HG03159 (cell line): Measurements from ENCODE around the gene IGF2BP3.
"Not testable (repeated sequence)": the region's sequence is repeated elsewhere in the genome, so short reads cannot be mapped to it uniquely, and the experiment has no call there.

Experiments
- ATAC-seq: cut with Tn5 transposase; IDR thresholded peaks from one replicate; pipeline ENCODE4 v1.9.1; 2021; ENCODE audit warnings: mild to moderate bottlenecking, moderate library complexity; ENCODE audit not compliant: unreplicated experiment

Gene IGF2BP3

DNA sequence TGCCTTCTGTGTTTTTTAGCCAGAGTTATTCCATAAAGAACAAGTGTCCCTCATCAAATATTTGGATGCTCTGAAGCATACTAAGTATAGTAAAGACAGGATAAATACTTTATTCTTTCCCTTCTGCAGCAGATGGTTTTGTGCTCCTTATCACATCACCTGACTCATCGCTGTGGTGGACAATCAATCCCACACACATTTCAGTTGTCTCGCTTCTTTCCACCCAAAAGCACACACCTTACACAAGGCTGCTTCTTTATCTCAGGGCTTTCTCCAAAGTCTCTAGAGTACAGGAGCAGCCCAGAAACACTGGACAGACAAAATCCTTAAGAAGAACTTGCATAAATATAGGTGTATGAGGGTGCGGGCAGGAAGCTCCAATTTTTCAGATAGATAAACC, 43.4 kb downstream of the IGF2BP3 start:
- no peak for ATAC-seq

DNA sequence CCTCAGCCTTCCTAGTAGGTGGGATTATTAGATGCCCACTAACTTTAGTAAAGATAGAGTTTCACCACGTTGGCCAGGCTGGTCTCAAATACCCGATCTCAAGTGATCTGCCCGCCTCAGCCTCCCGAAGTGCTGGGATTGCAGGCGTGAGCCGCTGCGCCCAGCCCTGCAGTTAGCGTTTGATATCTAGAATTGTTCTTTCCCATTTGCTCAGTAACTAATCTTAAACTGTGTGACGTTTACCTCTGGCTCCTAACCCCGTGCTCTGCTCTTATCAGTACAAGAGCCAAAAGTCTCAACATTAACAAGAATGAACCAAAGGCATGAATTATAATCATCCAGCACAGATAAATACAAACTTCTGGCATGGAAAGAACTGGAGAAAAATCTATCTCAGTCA, 47.4 kb downstream of the IGF2BP3 start:
- no peak for ATAC-seq

DNA sequence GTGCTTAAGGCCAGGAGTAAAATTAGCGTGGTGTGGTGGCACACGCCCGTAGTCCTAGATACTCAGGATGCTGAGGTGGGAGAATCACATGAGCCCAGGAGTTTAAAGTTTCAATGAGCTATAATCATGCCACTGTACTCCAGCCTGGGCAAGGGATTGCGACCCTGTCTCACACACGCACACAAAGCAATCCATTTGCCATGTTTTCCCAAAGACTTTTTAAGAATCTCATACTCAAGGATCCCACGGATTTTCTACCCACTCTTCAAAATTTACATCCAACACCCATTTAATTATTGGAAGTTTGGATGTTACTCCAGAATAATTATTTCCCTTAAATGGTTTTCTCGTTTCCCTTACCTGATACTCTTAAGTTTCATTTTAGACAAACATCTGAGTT, 47.9 kb downstream of the IGF2BP3 start:
- ATAC-seq: no peak

DNA sequence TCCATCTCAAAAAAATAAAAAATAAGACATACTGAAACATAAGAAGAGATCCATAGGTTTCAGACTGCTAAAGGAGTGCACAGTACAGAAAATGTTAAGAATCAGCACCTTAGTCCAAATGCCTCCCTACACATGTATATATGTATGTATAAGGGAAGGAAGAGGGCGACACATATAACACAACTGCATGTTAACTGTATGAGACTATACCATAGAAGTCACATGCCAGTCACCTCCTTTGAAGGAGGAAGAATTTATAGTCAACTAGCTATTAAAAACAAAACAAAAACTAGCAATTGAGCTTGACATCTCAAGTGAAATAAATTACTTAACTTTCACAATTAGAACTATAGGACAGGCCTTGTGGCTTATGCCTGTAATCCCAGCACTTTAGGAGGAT, 50.4 kb downstream of the IGF2BP3 start:
- ATAC-seq: no peak

DNA sequence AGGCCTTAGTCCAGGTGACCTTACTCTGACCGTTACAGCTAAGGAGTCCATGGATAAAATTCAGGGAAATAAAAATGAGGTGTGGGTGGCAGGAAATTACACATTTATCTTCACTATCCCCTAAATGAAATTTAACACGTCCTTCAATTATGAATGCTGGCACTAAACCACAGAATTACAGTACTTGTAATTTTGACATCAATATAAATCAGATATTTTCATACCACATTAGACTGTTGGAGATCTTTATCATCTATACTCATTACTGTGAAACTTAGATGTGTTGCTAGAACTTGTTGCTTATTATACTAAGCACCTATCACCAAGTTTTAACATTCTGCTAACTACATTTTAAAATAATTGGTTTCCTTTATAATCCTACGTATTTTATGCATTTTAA, 51.1 kb downstream of the IGF2BP3 start:
- ATAC-seq: no peak

DNA sequence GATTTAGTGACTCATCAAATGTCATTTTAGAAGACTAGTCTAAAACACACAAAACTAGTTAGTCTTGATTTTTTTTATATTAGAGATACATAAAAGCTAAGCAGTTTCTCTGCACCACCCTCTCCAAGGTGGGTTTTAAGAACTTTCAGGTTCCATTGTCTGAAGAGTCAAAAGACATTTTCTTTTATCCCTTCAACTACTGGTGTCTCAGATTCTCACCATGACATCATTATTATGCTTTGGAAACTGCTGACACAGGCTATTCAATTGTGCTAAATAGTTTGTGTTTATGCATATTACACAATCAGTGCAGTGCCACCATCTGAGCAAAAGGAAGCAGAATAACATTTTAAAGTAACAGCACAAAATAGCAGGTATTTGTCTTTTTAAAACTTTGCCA, 52.2 kb downstream of the IGF2BP3 start:
- ATAC-seq: no peak

DNA sequence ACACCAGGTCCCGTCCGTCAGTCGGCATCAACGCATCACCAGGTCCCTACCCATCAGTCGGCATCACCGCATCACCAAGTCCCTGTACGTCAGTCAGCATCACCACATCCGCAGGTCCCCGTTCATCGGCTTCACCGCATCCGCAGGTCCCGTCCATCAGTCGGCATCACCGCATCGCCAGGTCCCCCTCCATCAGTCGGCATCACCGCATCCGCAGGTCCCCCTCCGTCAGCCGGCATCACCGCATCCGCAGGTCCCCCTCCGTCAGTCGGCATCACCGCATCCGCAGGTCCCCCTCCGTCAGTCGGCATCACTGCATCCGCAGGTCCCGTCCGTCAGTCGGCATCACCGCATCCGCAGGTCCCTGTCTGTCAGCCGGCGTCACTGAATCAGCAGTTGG, 55.1 kb downstream of the IGF2BP3 start:
- no peak for ATAC-seq

DNA sequence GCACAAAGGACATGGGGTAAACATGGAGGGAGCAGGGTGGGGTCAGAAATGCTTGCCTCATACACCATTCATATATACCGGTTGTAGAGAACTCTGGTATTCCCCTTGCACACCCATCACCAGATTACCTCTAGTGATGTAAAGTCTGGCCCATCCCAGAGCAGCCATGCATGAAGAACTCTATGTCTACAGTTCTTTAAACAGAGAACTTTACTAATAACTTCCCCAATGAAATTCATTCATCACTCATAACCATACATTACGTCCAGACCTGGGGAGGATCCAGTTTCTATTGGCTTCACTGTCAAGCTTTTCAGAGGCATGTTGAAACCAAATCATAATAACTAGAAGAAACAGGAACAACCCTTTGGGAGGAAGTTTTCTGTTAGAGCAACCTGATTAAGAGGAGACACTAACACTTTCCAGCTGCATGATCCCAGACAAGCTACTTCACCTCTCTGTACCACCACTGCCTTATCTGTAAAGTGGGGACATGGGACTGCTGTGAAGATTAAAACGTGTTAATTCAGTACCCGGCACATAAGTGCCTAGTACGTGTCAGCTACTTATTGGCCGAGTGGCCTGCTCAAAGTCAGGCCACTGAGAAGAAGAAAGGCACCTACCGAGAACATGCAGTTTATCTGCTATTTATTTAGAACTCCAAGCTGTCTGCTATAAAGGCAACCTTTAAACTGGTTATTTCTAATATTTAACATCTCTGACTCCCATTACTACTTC, 59.7 kb downstream of the IGF2BP3 start:
- ATAC-seq: peak; percentile 92

DNA sequence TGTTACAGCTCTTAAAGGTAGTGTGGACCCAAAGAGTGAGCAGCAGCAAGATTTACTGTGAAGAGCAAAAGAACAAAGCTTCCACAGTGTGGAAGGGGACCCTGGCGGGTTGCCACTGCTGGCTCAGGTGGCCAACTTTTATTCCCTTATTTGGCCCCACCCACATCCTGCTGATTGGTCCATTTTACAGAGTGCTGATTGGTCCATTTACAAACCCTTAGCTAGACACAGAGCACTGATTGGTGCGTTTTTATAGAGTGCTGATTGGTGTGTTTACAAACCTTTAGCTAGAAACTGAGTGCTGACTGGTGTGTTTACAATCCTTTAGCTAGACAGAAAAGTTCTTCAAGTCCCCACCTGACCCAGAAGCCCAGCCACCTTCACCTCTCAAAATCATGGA, 63.7 kb downstream of the IGF2BP3 start:
- not testable (repeated sequence) for ATAC-seq

DNA sequence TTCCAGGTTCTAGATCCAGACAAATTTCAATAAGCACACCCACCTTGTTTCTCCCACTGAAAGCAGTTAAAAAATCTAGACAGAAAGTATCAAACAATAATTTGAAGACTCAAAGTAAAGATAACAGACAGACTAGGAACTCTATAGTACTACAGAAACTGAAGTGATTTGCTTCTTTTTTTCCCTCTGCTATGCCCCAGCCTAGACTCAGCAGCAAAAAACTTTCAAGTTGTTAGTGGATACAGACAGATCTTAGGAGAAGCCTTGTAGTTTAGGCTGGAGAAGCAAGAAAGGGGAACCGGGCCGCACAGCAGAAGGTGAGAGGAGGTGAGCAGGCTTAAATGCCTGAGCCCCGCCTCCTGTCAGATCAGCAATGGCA, 65.1 kb downstream of the IGF2BP3 start:
- ATAC-seq: no peak

DNA sequence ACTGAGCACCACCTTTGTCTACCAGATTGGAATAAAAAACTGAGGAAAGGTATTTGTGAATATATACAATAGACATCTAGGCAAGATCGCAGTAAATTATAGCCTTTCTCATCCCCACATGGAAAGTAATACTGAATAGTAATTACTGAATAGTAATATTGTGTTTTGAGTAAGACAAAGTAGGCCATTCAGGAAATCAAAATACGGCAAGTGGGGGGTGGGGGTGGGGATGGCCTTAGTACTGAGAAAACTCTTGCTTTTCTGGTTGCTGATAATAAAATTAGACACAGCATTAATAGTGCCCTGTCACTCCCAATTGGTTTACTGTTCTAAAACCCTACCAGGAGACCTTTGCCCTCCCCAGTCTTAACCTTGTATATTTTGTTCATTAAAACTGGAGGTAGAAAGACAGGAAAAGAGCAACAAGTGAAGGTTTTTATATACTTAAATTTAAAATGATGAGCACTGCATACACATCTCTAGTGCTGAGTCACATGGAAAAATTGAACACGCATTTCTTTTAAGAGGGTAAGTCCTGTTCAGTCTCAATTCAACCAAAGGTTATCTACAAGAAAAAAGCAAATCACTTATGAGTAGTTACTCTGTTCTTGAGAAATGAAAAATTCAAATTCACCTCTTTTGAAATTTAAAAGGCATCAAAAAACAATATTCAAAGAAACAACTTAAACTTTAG, 65.6 kb downstream of the IGF2BP3 start:
- no peak for ATAC-seq

DNA sequence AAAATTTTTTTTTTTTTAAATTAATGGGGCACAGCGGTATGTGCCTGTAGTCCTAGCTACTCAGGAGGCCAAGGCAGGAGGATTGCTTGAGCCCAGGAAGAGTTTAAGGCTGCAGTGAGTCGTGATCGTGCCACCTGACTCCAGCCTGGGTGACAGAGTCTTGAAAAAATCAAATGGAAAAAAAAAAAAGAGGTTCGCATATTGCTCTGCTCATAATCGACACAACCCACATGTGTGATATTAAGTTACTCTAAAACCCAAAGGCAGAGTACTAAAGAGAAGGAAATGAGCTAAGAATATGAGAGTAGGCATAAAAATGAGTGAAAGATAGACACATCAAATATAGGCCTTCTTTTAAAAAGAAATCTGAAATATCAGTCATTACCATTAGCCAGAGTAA, 66.3 kb downstream of the IGF2BP3 start:
- no peak for ATAC-seq

DNA sequence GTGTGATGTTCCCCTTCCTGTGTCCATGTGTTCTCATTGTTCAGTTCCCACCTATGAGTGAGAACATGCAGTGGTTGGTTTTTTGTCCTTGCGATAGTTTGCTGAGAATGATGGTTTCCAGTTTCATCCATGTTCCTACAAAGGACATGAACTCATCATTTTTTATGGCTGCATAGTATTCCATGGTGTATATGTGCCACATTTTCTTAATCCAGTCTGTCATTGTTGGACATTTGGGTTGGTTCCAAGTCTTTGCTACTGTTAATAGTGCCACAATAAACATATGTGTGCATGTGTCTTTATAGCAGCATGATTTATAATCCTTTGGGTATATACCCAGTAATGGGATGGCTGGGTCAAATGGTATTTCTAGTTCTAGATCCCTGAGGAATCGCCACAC, 72.2 kb downstream of the IGF2BP3 start:
- ATAC-seq: not testable (repeated sequence)

DNA sequence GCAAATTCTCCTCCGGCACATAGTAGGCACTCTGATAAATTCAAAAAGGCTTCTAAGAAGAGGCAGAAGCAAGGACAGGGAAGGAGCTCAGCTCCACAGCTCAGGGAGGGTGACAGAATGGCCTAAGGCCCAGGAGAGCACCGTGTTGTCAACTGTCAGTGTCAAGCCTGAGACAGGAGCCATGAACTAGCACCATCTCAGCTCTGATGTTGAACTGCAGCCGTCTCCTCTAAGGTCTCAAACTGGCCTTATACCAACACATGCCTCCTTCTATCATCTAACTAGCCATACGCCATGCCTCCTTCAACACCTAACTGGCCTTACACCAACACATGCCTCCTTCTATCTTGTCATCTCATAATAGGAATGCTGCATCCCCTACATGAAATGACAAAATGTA, 73.0 kb downstream of the IGF2BP3 start:
- ATAC-seq: no peak

DNA sequence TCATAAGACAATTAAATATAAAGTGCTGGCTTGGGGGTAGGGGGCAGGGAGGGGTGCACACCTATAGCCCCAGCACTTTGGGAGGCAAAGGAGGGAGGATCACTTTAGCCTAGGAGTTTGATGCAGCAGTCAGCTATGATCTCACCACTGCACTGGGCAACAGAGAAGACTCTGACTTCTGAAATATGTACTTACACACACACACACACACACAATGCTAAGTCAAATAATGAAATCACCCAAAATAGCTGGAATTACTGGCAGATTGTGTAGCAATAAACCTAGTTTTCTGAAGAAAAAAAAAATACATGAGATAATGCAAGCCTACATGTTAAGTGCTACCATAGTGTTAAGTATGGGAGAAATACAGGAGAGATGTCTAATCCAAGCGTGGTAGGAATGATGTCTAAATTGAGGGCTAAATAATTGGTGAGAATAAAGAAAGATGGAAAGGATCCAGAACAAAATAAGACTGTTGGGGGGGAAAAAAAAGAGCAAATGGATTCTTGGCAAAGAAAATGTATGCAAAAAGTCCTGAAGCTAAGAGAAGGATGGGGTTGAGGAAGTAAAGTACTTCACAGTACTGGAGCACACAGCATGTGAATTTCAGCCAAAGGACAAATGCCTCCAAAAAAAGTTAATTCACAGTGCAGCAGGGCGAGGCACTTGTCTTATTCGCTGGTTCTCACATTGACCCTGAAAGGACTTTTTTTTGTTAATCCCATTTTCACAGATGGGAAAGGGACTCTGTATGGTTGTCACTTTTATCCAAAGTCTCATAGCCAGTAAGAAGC, 73.9 kb downstream of the IGF2BP3 start:
- ATAC-seq: no peak

DNA sequence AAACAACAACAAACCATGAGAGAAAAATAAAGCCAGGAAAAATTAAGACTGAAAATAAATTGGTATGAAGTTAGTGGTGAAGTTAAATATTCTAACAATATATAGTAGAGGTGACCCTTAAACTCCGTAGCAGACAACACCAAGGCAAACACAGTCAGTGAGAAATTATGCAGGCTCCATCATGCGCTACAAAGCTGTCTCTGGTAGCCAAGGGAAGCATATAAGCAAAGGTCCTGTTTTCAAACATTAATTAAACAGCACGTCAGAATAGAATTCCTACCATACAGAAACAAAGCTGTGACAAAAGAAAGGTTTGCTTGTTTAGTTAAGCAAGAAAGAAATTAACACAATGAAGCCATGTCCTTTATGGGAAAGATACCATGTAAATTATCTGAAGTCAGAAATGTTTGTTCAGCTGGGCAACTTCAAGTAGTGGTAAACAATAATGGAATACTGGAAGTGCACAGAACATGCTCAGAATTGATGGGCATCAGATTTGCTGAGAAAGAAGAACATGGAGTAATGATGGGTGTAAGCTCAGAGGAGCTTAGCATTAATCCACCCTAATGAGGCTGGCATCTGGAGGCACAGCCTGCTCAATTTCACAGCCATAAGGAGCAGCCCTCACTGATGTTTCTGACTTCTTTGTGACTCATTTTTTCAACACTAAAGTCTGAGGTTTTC, 75.7 kb downstream of the IGF2BP3 start:
- no peak for ATAC-seq

DNA sequence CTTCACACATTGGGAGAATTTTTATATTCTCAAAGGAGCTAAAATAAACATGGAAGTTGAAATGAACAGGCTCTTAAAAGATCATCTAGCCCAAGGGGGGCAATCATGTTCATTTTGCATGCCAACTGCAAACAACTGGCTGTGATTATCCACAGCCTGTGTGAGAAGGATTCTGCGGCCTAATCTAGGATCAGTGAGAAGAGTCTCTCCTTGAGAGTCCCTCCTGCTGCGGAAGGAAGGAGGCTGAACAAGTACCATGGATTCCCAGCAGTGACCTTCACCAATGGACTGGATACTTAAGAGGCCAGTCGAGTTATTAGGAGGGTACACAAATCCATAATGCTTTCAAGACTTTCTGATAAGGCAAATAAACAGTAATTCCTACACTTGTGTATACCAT, 76.7 kb downstream of the IGF2BP3 start:
- ATAC-seq: no peak

DNA sequence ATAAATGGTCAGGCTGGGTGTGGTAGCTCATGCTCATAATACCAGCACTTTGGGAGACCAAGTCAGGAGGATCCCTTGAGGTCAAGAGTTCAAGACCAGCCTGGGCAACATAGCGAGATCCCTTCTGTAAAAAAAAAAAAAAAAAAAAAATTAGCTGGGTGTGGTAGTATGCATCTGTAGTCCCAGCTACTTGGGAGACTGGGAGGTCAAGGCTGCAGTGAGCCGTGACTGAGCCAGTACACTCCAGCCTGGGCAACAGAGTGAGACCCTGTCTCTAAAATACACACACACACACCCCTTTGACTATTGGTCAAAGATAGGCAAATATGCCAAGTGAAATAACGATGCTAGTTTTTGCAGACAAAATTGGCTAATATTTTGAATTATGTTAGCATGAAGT, 80.6 kb downstream of the IGF2BP3 start:
- no peak for ATAC-seq

DNA sequence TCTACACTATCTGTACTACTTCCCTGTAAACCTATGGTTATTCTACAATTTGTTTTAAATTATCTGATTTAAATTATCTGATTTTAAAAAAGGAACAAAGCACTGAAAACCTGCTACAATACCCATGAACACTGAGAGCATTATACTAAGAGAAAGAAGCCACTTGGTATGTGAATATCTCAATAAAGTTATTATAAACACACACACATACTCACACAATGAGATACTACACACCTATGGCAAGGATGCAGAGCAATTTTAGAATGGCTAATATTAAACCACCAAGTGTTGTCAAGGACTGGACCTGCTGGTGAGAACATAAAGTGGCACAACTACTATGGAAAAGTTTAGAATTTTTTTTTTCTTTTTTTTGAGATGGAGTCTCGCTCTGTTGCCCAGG, 82.7 kb downstream of the IGF2BP3 start:
- no peak for ATAC-seq

DNA sequence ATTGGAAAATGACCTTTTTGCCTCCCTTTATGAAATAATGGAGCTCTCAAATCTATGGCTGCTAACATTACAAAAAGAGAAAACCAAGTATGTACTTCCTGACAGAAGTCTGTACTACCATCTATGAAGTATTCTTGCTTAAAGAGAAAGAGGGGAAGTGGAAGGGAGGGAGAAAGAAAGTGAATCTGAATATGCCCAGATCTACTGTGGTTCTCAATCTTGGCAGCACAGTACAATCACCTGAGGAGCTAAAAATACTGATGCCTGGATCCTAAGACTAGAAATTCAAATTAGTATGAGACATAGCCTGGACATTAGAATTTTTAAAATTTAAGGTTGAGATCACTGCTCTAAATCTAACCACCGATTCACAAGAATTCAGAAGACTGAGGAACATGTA, 85.2 kb downstream of the IGF2BP3 start:
- no peak for ATAC-seq

DNA sequence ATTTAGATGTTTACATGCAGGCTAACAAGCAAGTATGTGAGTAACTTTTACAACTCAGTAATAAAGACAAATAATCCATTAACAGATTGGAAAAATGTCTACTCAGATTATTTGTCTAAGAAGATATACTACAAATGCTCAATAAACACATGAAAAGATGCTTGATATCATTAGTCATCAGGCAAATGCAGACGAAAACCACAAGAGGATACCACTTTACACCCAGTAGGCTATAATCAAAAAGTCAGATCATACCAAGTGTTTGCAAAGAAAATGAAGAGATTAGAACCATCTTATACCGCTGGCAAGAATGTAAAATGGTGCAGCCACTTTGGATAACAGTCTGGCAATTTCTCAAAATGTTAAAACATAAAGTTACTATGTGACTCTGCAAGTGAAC, 87.1 kb downstream of the IGF2BP3 start:
- ATAC-seq: no peak
